Dermis blood vessel endothelial cell (primary cell): ENCODE results near the gene RAB26. TPM values are rescaled to one million over a fixed set of nuclear protein-coding genes. Genes with fewer than 3 reads are reported as not detected.

ENCODE experiments used
- DNase-seq: peaks from one replicate; pipeline ENCODE4 v3.0.0; 2010
- total RNA-seq: library from RNA; depleted of rRNA; stranded (reverse); fragments of >200 nt; gene quantifications from 2 replicates; pipeline ENCODE4 v1.2.3, GENCODE V29; 2014

RAB26 gene
- total RNA-seq, 1 donor from 2014 or later = 0.34 TPM

DNA sequence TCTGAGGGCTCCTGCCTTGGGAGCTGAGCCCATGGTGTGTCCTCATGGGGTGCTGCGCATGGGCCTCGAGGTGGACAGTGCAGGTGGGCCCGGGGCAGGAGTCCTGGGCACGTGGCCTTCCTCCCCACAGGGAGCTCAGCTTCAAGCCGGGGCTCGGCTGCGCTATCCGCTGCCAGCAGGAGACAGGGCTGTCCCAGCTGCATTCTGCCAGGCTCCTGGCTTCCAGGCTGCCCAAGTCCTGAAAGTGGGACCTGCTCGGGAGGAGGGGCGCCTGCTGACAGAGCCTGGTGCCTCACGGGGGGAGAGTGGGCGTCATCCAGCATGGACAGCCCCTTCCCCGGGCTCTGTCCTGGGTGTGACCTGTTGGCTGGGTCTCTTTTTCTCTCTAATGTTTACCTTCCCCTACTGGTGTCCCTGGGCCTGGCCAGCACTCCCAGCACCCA is 14.3 kb downstream of the RAB26 start:
- no peak for DNase-seq

DNA sequence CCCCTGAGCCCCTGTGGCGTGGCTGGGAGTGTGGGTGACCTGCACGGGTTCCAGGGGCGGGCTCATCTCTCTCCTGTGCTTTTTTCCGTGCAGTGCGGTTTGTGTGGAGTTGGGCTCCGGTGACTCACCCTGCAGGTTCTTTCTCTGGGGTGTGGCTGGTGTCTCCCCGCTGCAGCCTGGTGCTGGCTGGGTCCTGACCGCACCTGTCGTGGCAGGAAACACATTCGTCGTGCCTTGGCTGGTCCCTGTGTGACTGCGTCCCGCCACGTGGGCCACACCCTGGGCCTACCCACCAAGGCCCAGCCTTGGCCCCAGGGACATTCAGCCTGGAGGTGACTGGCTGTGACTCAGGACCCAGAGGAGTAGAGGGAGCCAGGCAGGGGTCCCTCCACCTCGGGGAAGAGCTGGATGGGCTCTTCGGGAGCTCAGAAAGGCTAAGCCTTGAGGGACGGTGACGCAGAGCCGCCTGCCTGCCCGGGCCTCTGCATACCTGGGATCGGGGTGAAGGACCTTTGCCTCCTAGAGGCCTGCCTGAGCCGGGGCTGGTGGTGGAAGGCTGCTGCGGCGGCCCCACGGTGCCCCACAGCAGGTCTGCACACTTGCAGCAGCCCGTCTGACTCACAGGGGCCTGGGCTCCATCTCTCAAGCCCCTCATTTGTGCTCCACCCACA is 14.9 kb downstream of the RAB26 start:
- no peak for DNase-seq

DNA sequence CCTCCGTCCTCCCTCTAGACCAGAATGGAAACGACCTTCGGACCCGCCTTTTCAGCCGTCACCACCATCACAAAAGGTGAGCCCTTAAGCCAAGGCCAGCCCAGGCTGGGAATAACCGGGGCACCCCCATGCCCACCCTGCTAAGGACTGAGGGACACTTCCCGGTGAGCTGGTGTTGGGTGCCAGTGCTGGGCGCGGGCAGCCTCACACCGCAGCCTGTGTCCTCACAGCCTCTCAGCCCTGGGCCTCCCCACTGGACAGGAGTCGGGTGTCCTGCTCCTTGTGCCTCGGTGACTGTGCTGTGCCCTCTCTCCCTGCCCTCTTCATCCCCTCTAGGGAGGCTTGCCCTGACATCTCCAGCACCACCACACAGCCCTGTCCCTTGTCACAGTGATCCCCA is 17.4 kb downstream of the RAB26 start:
- no peak for DNase-seq

DNA sequence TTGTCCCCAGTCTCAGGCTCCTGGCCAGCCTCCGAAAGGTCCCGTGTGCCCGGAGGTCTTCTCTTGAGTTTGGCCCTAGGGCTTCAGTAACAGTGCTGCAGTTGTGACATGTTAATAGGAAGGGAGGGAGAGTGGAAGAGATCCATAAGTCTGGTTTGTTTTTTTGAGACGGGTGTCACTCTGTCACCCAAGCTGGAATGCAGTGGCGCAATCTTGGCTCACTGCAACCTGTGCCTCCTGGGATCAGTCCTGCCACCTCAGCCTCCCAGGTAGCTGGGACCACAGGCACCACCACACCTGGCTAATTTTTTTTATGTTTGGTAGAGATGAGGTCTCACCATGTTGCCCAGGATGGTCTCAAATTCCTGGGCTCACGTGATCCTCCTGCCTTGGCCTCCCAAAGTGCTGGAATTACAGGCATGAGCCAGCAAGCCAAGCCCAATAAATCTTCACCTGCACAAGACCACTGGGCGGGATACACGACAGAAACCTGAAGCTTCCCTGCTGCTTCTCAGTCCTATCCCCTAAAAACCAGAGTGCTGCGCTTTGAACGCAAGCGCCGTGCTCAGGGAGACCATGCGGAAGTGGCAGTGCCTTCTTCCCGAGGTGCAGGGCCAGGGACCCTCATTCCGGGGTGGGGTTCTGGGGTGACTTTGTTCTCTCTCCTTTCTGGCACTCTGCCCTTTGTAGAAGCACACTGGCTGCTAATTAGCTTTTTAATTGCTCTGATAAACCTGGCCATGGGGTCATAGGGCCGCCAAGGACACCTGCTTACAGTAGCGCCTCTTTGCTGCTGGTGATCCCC is 18.0 kb downstream of the RAB26 start:
- no peak for DNase-seq

DNA sequence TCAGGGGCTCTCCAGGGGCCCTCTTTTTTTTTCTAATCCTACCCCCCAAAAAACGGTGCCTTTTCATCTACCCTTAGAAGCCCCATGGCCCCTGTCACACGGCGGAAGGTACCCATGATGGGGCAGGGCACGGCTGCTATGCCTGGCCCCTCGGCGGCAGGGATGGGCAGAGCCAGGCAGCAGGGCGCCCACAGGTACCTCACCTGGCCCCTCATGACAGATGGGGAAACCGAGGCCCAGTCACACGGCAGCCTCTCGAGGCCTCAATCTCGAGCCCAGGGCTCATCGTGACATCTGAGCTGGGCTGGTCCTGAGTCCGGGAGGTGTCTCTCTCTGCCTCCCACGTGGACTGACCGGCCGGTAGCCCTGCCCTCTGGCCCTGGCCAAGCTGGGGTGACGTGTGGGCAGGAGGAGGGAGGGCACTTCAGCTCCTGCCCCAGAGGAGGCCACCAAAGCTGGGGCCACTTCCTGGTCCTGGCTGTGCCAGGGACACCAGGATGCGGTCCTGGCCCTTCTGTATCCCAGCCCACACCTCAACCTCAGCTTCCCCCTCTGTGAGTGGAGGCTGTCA is 18.7 kb downstream of the RAB26 start:
- DNase-seq = no peak

DNA sequence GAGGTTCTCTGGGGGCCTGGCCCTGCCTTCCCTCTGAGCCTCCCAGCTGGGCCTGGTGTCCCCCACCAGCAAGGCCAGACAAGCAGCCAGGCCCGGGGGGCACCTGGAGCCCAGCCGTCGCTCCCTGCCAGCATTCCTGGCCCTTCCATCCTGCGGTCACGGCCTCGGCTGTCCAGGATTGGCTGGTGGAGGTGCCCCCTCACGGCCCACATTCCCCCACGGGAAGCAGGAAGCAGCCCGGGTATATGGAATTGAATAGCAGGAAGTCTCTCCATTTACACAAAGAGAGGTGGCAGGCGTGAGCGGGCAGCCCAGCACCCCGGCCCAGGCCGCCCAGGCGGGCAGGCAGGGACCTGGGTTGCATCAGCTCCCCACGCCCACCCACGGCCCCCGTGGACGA is 21.7 kb downstream of the RAB26 start:
- peak; percentile 96 for DNase-seq

DNA sequence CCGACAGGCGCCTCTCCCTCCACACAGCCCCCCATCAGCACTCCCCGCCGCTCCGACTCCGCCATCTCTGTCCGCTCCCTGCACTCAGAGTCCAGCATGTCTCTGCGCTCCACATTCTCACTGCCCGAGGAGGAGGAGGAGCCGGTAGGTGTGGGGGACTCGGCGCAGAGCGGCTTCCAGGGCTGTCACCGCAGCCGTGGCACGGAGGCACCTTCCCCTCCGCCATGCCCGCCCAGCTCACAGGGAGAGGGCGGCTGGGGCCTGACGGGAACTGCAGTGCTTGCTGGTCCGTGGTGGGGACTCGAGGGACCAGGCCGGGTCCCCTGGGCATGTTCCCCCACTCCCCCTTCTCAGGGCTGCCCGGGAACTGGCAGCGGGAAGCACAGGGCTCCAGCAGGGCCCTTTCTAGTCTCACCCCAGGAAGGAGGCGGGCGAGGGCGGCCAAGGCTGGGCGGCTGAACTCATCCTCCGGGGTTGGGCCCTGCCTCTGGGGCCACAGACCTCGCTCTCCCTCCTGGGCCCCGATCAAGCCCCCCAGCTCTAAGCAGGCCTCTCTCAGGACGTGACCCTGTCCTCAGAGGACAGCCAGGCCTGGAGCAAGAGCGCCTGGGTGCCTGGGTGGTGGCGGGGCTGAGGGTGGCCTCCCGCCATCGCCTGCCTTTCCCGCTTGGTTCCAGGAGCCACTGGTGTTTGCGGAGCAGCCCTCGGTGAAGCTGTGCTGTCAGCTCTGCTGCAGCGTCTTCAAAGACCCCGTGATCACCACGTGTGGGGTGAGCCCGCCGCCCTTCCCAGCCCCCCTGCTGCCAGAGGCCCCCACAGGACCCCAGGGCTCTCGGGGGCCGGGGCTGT is 22.4 kb downstream of the RAB26 start:
- peak; percentile 64 for DNase-seq

DNA sequence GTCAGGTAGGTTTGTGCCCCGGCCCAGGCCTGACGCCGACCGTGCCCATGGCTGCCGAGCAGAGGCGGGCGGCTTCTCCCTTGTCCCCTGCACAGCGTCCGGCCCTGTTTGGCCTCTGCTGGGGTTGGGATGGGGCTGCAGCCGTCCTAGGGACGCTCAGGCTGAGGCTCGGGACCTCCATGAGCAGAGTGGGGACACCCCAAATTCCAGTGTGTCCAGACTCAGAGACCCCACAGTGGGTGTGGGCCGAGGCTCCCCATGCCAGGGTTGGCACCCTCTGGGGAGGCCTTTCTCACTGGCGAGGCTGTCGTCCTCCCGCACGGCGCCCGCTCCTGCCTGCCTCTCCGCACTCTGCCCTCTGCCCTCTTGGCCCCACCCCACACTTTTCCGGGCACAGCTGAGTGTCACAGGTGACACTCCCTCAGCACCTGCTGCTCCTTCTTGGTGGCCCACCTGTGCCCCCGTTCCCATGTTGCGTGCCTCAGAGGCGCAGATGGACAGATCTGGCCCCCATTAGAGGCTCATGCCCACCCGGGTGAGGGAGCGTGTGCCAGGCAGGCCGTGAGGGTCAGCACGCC is 23.3 kb downstream of the RAB26 start:
- DNase-seq = no peak

DNA sequence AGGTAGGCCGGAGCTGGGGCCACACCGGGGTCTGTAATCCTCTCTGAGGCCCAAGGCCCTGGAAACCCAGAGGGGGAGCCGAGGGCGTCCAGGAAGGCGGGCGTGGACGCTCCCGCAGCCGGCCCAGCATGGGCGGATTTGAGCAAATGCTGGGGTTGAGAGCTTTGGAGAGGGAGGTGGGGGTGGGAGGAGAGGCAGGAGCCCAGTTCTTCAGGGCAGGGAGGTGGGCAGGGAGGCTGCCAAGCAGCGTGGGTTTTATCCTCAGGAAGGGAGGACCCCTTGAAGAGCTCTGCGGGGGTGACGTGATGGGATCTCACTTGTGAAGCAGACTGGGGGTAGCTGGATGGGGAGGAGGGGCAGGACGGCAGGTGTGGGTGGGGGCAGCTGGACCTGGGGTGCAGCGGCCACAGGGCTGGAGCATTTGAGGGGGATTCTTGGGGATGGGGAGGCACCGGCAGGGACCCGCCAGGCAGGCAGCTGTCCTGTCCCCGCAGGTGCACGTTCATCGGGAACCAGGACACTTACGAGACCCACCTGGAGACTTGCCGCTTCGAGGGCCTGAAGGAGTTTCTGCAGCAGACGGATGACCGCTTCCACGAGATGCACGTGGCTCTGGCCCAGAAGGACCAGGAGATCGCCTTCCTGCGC is 24.4 kb downstream of the RAB26 start:
- DNase-seq = no peak

DNA sequence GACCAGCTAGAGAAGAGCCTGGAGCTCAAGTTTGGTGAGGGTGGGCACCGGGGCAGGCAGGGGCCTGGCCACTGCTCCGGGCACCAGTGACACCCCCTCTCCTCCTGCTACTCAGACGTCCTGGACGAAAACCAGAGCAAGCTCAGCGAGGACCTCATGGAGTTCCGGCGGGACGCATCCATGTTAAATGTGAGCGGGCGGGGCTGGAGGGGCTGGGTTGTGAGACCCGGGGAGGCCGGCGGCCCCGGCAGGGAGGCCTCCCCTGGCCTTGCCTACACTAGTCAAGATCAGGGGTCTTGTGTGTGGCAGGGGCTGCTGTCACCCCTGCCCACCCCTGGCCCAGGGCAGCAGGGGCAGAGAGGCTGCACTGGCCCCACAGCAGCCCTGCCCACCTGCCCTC is 24.9 kb downstream of the RAB26 start:
- DNase-seq = no peak

DNA sequence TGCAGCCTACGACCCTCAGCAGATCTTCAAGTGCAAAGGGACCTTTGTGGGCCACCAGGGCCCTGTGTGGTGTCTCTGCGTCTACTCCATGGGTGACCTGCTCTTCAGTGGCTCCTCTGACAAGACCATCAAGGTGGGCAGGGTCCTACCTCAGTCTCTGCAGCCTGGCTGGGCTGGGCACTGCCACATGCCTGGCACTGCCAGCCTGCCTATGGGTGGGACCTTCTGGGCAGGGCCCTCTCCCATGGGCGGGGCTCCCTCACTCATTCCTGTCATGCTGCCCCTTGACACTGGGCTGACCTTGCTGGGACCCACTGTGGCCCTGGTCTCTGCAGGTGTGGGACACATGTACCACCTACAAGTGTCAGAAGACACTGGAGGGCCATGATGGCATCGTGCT is 25.5 kb downstream of the RAB26 start:
- DNase-seq = no peak

DNA sequence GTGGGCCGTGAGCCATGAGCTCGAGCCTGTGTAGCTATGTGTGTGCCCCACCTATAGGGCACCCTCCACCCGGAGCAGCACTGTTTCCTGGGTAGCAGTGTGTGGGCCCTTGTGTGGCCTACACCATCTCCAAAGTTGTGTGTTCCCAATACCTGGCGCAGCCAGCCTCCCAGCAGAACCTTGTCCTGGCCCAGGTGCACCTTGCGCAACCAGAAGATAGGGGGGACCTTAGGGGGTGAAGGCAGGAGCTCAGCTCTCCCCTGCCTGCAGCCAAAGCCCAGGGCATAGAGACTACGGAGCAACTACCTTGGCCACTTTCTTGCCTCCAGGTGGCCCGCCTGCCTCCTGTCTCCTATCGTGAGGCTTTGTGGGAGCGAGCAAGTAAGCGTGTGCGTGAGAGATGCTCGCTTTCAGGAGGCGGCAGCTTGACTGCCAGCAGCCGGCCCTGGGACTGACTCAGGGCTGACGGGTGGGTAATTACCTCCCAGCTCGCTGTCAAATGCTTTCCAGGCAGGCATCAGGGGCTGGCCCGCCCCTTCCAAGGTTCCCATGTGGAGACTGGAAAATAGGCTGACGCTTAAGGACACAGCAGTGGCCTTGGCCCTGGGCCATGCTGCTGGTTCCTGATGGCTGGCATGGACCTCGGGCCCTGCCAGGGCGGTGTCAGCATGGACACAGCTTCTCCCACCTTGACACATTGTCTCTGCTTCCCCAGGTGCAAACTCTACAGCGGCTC is 26.1 kb downstream of the RAB26 start:
- no peak for DNase-seq

DNA sequence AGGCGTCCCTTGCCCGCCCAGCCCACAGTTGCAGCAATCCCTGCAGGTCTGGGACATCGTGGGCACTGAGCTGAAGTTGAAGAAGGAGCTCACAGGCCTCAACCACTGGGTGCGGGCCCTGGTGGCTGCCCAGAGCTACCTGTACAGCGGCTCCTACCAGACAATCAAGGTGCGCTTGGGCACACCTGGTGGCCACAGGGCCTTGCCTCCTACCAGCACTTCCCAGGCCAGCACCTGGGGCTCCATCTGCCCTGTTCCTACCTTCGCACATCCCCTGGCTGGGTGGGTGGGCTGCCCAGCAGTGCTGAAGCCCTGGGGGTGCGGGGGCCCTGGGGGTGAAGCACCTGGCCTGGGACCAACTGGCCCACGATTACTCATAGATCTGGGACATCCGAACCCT is 27.0 kb downstream of the RAB26 start:
- DNase-seq = no peak

DNA sequence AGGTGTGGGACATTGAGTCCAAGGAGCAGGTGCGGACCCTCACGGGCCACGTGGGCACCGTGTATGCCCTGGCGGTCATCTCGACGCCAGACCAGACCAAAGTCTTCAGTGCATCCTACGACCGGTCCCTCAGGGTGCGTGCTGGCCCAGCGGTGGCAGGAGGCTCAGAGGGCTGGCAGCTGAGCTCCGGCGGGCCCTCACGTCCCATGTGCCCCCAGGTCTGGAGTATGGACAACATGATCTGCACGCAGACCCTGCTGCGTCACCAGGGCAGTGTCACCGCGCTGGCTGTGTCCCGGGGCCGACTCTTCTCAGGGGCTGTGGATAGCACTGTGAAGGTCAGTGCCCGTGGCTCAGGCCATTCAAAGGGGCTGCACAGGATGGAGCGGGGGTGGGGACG is 27.6 kb downstream of the RAB26 start:
- no peak for DNase-seq

DNA sequence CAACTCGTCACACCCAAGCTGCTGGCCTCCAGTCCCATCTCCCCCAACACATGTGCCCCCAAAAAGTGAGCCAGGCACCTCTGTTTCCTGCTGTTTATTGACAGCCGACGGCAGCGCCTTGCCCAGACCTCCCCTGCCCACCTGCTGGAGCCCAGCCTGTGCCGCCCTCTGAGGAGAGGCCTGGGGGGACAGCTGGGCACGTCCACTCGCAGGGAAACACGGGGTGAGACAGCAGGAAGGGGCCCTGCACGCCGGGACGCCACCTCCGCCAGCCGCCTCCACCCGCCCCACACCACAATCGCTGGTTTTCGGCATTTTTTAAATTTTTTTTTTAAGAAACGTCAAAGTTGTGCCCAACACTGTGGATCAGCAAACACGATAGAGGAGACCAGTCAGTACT is 28.7 kb downstream of the RAB26 start:
- no peak for DNase-seq

DNA sequence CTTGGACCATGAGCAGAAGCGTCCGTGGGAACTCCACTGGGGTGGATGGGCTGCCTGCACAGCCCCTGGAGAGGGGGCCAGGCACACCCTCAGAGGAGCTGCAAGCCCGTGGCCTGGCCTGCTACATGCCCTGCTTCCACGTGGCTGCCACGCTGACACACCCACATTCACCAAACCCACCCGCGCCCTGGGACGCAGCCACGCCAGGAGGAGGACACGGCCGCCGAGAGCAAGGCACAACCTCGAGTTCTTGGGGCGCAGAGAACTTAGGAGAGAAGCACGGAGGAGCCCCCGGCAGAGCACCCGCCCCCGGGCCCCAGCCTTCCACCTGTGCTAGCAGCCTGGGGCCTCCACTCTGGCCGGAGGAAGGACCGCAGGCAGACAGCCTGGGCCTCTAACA is 29.1 kb downstream of the RAB26 start:
- no peak for DNase-seq

DNA sequence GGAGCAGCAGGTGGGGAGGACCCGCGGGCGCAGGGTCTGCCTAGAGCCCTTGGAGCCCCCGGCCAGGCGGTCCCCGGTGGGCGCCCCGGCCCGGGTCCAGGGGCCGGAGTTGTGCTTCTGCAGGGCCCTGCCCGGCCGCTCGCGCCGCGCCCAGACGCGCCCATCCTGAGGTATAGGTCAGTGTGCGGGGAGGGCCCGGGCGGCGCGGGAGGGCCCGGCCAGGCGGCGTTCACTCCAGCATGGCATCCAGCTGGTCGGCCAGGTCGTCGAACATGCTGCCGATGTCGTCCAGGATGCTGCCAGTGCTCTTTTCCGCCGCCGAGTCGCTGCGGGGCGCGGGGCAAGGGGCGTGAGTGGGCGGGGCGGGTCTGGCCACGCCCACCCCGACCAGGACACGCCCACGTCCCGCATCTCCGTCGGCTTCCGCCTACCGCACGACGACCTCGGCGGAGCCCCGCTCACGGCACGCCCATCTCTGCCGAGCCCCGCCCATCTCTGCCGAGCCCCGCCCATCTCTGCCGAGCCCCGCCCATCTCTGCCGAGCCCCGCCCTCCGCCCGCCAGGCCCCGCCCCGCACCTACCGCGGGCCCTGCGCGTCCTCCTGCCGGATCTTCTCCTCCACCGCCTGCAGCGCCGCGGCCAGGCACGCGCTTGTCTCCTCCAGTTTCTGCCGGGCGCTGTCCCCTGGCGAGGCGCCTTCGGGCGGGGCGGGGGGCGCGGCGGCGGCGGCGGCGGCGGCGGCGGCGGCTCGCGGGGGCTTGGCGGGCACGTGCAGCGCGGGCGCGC is 30.1 kb downstream of the RAB26 start:
- peak; percentile 74 for DNase-seq

DNA sequence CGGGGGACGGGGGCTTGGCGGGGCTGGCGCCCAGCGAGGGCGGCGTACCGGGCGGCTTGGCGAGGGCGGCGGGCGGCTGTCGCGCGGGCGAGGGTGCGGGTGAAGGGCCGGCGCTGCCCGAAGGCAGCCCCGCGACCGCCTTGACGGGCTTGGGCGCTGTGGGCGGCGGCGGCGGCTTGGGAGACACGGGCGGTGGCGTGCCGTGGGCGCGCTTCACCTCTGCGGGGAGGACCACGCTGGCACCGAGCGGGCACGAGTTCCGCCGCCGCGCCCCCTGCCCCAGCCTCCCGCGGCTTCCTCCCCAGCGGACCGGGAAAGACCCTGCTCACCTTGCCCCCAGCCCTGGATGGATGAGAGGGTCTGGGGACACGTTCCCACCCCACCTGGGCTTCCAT is 30.7 kb downstream of the RAB26 start:
- DNase-seq = no peak

DNA sequence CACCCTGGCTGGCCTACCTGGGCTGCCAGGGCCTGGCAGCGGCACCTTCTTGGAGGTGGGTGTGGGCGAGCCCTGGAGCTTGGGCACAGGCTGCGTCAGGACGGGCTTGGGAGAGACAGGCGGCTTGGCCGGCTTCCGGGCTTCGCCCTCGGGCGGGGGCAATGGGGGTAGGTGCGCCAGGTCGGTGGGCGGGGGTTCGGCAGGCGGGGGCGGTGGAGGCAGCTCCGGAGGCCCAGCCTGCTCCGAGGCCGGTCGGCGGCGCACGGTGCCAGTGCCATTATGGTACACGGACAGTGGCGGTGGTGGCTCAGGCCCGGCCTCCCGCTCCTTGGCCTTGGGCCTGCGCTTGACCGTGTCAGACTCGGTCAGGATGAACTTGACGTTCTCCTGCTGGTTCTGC is 31.2 kb downstream of the RAB26 start:
- DNase-seq = no peak

DNA sequence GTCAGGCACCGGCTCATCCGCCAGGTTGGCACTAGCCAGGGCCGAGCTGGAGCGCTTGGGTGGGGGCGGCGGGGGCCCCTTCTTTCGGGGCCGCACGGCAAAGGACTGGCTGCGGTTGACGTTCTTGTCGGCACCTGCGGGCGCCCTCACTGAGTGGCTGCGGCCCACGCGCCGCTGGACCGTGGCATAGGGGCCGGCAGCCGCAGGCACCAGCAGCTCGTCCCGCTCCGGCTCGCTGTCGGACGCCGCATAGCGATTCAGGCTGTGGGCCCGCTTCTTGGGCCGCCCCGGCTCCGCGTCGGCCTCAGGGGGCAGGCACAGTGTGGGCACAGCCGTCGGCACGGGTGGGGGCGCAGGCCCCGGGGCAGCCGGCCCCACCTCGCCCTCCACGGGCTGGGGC is 32.0 kb downstream of the RAB26 start:
- DNase-seq = no peak
